K562 (cell line): ENCODE results near the gene CD40.

Source experiments
- ZNF263 ChIP-seq: sonication (generic); formaldehyde crosslinking; IDR thresholded peaks from 2 replicates; pipeline ENCODE4 v1.8.0; 2022; ENCODE audit warnings: mild to moderate bottlenecking, missing genetic modification reagents, borderline replicate concordance
- ZNF507 ChIP-seq: conservative IDR thresholded peaks from 2 replicates; pipeline ENCODE4 v1.6.1; 2017; ENCODE audit warnings: missing genetic modification characterization, missing compliant biosample characterization
- TF ChIP-seq, protein P1 (sequence below): IDR thresholded peaks from 3 replicates; pipeline ENCODE4 v1.6.1; 2011; ENCODE audit warnings: borderline replicate concordance, mild to moderate bottlenecking, moderate library complexity; ENCODE audit not compliant: insufficient read length; ENCODE audit errors: extremely low read depth

DNA sequence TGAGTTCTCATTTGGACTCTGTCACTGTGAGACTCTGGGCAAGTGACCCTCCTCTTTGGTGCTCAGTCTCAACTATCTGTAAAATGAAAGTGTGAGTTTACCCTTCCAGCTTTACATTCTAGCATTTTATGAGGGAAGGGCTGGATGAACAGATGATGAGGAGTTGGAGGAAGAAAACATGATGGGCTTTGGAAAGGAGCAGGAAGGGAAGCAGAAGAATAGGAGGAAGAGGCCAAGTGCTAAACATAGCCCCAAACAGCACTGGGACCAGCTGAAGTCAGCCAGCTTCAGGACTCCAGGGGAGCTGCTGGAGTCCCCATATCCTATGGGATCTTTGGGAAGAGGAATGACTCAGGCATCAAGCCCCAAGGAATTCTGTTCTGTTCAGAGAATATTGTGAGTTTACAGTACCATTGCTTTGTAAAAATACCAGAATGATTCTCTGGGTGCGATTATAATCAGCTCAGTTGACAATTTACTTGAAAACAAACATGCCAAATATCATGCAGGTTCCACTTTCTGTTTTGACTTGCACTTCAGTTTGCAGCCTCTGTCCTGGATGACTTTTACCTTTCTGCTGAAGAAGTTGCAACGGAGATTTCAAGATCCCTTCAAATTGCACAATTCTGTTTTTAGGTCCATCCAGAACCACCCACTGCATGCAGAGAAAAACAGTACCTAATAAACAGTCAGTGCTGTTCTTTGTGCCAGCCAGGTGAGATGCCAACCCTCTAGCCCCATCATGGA lies 3.2 kb downstream of the CD40 start:
- TF ChIP-seq ZNF507 (tag) (no peak), ZNF263 (CRISPR knock-in tag) (no peak)
- TF ChIP-seq, protein P1, sequence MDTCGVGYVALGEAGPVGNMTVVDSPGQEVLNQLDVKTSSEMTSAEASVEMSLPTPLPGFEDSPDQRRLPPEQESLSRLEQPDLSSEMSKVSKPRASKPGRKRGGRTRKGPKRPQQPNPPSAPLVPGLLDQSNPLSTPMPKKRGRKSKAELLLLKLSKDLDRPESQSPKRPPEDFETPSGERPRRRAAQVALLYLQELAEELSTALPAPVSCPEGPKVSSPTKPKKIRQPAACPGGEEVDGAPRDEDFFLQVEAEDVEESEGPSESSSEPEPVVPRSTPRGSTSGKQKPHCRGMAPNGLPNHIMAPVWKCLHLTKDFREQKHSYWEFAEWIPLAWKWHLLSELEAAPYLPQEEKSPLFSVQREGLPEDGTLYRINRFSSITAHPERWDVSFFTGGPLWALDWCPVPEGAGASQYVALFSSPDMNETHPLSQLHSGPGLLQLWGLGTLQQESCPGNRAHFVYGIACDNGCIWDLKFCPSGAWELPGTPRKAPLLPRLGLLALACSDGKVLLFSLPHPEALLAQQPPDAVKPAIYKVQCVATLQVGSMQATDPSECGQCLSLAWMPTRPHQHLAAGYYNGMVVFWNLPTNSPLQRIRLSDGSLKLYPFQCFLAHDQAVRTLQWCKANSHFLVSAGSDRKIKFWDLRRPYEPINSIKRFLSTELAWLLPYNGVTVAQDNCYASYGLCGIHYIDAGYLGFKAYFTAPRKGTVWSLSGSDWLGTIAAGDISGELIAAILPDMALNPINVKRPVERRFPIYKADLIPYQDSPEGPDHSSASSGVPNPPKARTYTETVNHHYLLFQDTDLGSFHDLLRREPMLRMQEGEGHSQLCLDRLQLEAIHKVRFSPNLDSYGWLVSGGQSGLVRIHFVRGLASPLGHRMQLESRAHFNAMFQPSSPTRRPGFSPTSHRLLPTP, result no peak
